ENCODE measurements around the gene CRB3. TPM values are rescaled to one million over a fixed set of nuclear protein-coding genes. Genes with fewer than 3 reads are reported as not detected.

Gene CRB3
- total and polyA plus RNA-seq, 2 of the 8 experiments (the other 6 are each of a cell fraction or from before 2014, with no cell fraction given) = 21.1 to 24.6 TPM

GRCh38 chr19:6460099-6460884 is 3.8 kb upstream of the CRB3 start (continued):
- TF ChIP-seq GTF2F1 (IDR thresholded peaks at IDR 0.05; ENCODE audit: borderline replicate concordance, low read depth, low read length) (no peak), RAD21 (IDR thresholded peaks at IDR 0.05 in 1 of 2, conservative IDR thresholded peaks at IDR 0.05 in 1 of 2; ENCODE audit: low read depth in 2 of 2, low read length in 2 of 2) (peak; percentile 9 to 38; a peak in 2 of 4 replicates), TAF1 (IDR thresholded peaks at IDR 0.05; ENCODE audit: low read depth, low read length) (no peak; the same call in 1 of the 2 replicates), TEAD4 (IDR thresholded peaks at IDR 0.05; ENCODE audit: low read depth, low read length) (peak; percentile 81), SP4 (IDR thresholded peaks at IDR 0.05; ENCODE audit: low read length) (peak; percentile 84; the same call in 1 of the 2 replicates), CBX5 (IDR thresholded peaks at IDR 0.05; ENCODE audit: low read depth, low read length) (no peak), TBP (IDR thresholded peaks at IDR 0.05; ENCODE audit: low read depth, low read length) (peak; percentile 37; the same call in 1 of the 2 replicates), CREB1 (IDR thresholded peaks at IDR 0.05) (no peak), SP2 (IDR thresholded peaks at IDR 0.05; ENCODE audit: low read length) (no peak), HDAC6 (IDR thresholded peaks at IDR 0.05; ENCODE audit: low read depth, low read length) (no peak), JUN (IDR thresholded peaks at IDR 0.05; ENCODE audit: low read depth, low read length) (no peak), GABPA (IDR thresholded peaks at IDR 0.05; ENCODE audit: borderline replicate concordance, insufficient read depth, low read length) (no peak), EP300 (IDR thresholded peaks at IDR 0.05; ENCODE audit: borderline replicate concordance in 1 of 2, low read depth in 2 of 2, low read length in 2 of 2) (peak in 1 of 2 experiments; percentile 40; a peak in 2 of 3 replicates), POLR2AphosphoS5 (IDR thresholded peaks at IDR 0.05; ENCODE audit: low read depth, low read length) (0 out of 2 replicates have a peak, but pooled peaks have one; percentile 18), CHD1 (IDR thresholded peaks at IDR 0.05; ENCODE audit: low read depth, low read length) (no peak), MAX (IDR thresholded peaks at IDR 0.05) (peak; percentile 48), SIN3A (conservative IDR thresholded peaks at IDR 0.05 in 1 of 2, IDR thresholded peaks at IDR 0.05 in 1 of 2; ENCODE audit: low read depth in 1 of 2, low read length in 2 of 2) (0 out of 4 replicates have a peak, but pooled peaks of 1 of the 2 experiments have one; percentile 85), HDAC2 (IDR thresholded peaks at IDR 0.05; ENCODE audit: borderline replicate concordance in 1 of 2, low read depth in 2 of 2, low read length in 2 of 2) (0 out of 4 replicates have a peak, but pooled peaks of 1 of the 2 experiments have one; percentile 9), JUND (IDR thresholded peaks at IDR 0.05; ENCODE audit: low read length) (peak; percentile 7; the same call in 1 of the 2 replicates)
- TF ChIP-seq, protein P1, sequence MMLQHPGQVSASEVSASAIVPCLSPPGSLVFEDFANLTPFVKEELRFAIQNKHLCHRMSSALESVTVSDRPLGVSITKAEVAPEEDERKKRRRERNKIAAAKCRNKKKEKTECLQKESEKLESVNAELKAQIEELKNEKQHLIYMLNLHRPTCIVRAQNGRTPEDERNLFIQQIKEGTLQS (IDR thresholded peaks at IDR 0.05; ENCODE audit: insufficient read depth, low read depth, low read length) = no peak
- TF ChIP-seq, protein P2, sequence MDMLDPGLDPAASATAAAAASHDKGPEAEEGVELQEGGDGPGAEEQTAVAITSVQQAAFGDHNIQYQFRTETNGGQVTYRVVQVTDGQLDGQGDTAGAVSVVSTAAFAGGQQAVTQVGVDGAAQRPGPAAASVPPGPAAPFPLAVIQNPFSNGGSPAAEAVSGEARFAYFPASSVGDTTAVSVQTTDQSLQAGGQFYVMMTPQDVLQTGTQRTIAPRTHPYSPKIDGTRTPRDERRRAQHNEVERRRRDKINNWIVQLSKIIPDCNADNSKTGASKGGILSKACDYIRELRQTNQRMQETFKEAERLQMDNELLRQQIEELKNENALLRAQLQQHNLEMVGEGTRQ (IDR thresholded peaks at IDR 0.05; ENCODE audit: low read length) = no peak

All from H1 (cell line).